Measurements from ENCODE around the gene SFXN3. TPM values are rescaled to one million over a fixed set of nuclear protein-coding genes. Genes with fewer than 3 reads are reported as not detected.
A peak's percentile ranks its signal among the peaks of the same experiment; 100 is the strongest.

SFXN3 gene
- total and polyA plus RNA-seq, 2 of the 13 experiments (the other 11 are each of a cell fraction or from before 2014, with no cell fraction given): 16.8 to 71.5 TPM

DNA sequence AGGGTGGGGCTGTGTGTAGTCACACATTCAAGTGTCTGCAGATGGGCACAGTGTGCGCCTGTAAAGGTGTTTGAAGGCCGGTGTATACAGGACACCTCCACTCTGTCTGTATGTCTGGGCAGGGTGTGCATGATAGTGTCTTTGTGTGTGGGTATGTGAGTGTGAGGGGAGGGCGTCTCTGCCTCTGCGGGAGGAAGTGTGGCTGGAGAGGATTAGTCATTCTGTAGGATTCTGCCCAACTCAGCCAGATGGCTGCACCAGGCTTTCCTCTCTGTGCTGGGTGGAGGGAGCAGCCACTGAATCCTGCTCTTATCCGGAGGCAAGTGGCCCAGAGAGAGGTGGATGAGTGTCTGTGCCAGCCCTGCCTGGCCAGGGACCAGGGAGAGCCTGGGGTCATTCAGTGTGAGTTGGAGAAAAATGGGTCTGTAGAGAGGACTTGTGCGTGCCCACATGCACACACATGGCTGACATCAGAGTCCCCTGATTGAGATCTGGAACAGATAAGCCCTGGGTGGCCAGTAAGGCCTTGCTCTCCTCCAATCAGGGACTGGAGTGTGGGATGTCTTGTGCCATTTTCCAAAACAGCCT is 1.7 kb downstream of the SFXN3 start:
- intact Hi-C loops (cut with micrococcal nuclease; ENCODE audit: unreplicated experiment) (loop anchor here (5.0 kb wide), 1 partner anchor 35 kb away; no protein-coding TSS in a partner anchor), in situ Hi-C loops (cut with HindIII; ENCODE audit: extremely low pct_ligation_motif_present, low pct_unique_long_range_greater_than_20kb) (loop anchor here (5.0 kb wide), 1 partner anchor 35 kb away; no protein-coding TSS in a partner anchor)
- H3K4me2 ChIP-seq (ENCODE audit: low read depth, low read length): peak overlapping the region; percentile 96
- H3K27me3 ChIP-seq (ENCODE audit: control insufficient read depth in 1 of 2, insufficient read depth in 2 of 2, low read length in 2 of 2): no peaks in the 10 kb centered on the region; a peak in 1 of 5 replicates
- H3K4me3 ChIP-seq (replicated peaks in 1 of 3; ENCODE audit: insufficient read depth in 1 of 3, low read depth in 2 of 3, low read length in 3 of 3): peak overlapping the region; percentile 73 to 80 (median 74)
- BruUV-seq (replicated peaks): no TSS peak
- H3K27ac ChIP-seq (ENCODE audit: extremely low read length, insufficient read depth, low read length): peak overlapping the region; percentile 65
- H3K79me2 ChIP-seq (ENCODE audit: insufficient read depth, low read length): no peaks in the 10 kb centered on the region
- H3K4me1 ChIP-seq (ENCODE audit: insufficient read depth, low read length): peaks cover 66% of the 10 kb centered on the region
- H2AFZ ChIP-seq (ENCODE audit: low read length): no peak overlapping the region
- ChIA-PET CTCF (ENCODE audit: low intra/inter-chr PET ratio, low total read pairs) (no interaction called here), POLR2A (interaction anchor here (0.6 to 4.6 kb wide), 9 partner anchors 8 to 40 kb away, joined by 3 to 51 read pairs (median 13); partner anchors contain the start of genes KAZALD1 and LZTS2)
- ATAC-seq (peak; percentile 16), DNase-seq (ENCODE audit: low spot score) (peak; percentile 44), FAIRE-seq (no peak)
- H4K20me1 ChIP-seq (ENCODE audit: insufficient read depth, low read length): no peaks in the 10 kb centered on the region
- no peaks in the 10 kb centered on the region for H3K9me3 ChIP-seq (ENCODE audit: low read length)
- H3K36me3 ChIP-seq (replicated peaks in 1 of 2; ENCODE audit: control insufficient read depth in 1 of 2, insufficient read depth in 2 of 2, low read length in 2 of 2): peaks cover 8 to 24% of the 10 kb centered on the region in 2 experiments; a peak in 3 of 5 replicates
- 6% methylated on average over 3 of the region's 6 CpGs for WGBS (ENCODE audit: low lambda C conversion rate)
- H3K9ac ChIP-seq (ENCODE audit: insufficient read depth, low read depth, low read length): peak overlapping the region; percentile 77
- TF ChIP-seq, protein P1, sequence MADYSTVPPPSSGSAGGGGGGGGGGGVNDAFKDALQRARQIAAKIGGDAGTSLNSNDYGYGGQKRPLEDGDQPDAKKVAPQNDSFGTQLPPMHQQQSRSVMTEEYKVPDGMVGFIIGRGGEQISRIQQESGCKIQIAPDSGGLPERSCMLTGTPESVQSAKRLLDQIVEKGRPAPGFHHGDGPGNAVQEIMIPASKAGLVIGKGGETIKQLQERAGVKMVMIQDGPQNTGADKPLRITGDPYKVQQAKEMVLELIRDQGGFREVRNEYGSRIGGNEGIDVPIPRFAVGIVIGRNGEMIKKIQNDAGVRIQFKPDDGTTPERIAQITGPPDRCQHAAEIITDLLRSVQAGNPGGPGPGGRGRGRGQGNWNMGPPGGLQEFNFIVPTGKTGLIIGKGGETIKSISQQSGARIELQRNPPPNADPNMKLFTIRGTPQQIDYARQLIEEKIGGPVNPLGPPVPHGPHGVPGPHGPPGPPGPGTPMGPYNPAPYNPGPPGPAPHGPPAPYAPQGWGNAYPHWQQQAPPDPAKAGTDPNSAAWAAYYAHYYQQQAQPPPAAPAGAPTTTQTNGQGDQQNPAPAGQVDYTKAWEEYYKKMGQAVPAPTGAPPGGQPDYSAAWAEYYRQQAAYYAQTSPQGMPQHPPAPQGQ (CRISPR knock-in tag; IDR thresholded peaks at IDR 0.05; ENCODE audit: borderline replicate concordance): no peak
- TF ChIP-seq ZNF441 (CRISPR knock-in tag; IDR thresholded peaks at IDR 0.05; ENCODE audit: borderline replicate concordance) (peak; percentile 6; the same call in 1 of the 2 replicates), ESRRA (CRISPR knock-in tag; IDR thresholded peaks at IDR 0.05; ENCODE audit: low read depth) (no peak; the same call in 1 of the 2 replicates), ZC3H13 (CRISPR knock-in tag; IDR thresholded peaks at IDR 0.05) (no peak), ARNT2 (CRISPR knock-in tag; IDR thresholded peaks at IDR 0.05; ENCODE audit: low read depth) (no peak), ZBTB7B (CRISPR knock-in tag; IDR thresholded peaks at IDR 0.05) (no peak), RNF2 (conservative IDR thresholded peaks at IDR 0.05; ENCODE audit: low read depth) (no peak), ZNF780A (CRISPR knock-in tag; IDR thresholded peaks at IDR 0.05) (no peak), ZNF33A (CRISPR knock-in tag; IDR thresholded peaks at IDR 0.05; ENCODE audit: borderline replicate concordance) (no peak), TARDBP (CRISPR knock-in tag; IDR thresholded peaks at IDR 0.05) (0 out of 2 replicates have a peak, but pooled peaks have one; percentile 24), ZNF737 (CRISPR knock-in tag; IDR thresholded peaks at IDR 0.05; ENCODE audit: borderline replicate concordance) (no peak), ATF7 (IDR thresholded peaks at IDR 0.05) (no peak), ATF7 (CRISPR knock-in tag; IDR thresholded peaks at IDR 0.05) (no peak), FOXK1 (CRISPR knock-in tag; IDR thresholded peaks at IDR 0.05; ENCODE audit: borderline replicate concordance, low read depth) (no peak)
- TF ChIP-seq, protein P2, sequence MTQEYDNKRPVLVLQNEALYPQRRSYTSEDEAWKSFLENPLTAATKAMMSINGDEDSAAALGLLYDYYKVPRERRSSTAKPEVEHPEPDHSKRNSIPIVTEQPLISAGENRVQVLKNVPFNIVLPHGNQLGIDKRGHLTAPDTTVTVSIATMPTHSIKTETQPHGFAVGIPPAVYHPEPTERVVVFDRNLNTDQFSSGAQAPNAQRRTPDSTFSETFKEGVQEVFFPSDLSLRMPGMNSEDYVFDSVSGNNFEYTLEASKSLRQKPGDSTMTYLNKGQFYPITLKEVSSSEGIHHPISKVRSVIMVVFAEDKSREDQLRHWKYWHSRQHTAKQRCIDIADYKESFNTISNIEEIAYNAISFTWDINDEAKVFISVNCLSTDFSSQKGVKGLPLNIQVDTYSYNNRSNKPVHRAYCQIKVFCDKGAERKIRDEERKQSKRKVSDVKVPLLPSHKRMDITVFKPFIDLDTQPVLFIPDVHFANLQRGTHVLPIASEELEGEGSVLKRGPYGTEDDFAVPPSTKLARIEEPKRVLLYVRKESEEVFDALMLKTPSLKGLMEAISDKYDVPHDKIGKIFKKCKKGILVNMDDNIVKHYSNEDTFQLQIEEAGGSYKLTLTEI (CRISPR knock-in tag; conservative IDR thresholded peaks at IDR 0.05): no peak
- TF ChIP-seq, protein P3, sequence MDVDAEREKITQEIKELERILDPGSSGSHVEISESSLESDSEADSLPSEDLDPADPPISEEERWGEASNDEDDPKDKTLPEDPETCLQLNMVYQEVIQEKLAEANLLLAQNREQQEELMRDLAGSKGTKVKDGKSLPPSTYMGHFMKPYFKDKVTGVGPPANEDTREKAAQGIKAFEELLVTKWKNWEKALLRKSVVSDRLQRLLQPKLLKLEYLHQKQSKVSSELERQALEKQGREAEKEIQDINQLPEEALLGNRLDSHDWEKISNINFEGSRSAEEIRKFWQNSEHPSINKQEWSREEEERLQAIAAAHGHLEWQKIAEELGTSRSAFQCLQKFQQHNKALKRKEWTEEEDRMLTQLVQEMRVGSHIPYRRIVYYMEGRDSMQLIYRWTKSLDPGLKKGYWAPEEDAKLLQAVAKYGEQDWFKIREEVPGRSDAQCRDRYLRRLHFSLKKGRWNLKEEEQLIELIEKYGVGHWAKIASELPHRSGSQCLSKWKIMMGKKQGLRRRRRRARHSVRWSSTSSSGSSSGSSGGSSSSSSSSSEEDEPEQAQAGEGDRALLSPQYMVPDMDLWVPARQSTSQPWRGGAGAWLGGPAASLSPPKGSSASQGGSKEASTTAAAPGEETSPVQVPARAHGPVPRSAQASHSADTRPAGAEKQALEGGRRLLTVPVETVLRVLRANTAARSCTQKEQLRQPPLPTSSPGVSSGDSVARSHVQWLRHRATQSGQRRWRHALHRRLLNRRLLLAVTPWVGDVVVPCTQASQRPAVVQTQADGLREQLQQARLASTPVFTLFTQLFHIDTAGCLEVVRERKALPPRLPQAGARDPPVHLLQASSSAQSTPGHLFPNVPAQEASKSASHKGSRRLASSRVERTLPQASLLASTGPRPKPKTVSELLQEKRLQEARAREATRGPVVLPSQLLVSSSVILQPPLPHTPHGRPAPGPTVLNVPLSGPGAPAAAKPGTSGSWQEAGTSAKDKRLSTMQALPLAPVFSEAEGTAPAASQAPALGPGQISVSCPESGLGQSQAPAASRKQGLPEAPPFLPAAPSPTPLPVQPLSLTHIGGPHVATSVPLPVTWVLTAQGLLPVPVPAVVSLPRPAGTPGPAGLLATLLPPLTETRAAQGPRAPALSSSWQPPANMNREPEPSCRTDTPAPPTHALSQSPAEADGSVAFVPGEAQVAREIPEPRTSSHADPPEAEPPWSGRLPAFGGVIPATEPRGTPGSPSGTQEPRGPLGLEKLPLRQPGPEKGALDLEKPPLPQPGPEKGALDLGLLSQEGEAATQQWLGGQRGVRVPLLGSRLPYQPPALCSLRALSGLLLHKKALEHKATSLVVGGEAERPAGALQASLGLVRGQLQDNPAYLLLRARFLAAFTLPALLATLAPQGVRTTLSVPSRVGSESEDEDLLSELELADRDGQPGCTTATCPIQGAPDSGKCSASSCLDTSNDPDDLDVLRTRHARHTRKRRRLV (CRISPR knock-in tag; IDR thresholded peaks at IDR 0.05): no peak
